ENCODE measurements around the gene NCR3LG1.

DNA sequence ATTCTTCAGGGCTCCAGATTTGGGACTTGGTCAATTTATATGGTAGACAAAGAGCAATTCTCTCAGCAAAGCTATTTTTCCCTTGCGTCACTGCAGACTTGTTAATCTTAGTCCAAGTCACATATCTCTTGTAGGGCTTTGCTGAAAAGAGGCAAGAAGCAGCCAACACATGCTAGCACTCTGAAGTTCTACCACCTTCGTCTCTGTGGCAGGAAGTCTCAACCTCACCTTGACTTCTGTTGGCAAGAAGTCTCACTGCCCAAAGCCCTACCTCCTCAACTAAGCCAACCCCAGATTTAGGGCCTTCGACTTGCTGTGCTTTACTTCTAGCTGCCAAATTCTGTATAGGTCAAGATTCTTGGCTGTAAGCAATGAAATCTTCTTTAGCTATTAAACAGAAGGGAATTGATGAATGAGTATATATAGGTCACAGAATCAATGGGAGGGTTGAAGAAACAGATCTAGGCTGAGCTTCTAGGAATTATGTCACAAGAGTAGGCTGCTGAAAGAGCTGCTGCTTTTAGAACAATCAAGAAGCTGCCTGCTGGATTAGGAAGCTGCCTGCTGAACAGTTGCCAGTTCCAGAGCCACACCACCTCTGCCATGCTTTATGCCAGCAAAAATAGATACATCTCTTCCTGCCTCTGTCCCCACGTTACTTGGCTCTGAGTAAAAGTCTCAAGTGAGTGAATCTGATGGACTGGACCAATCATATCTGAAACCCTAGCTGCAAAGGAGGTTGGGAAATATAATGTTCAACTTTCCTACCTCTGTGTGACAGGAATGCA, 17.6 kb upstream of the NCR3LG1 start:
- no peak for TF ChIP-seq EZH2 (IDR thresholded peaks at IDR 0.05; ENCODE audit: borderline replicate concordance, low read depth, low read length, severe bottlenecking)
- TF ChIP-seq, protein P1, sequence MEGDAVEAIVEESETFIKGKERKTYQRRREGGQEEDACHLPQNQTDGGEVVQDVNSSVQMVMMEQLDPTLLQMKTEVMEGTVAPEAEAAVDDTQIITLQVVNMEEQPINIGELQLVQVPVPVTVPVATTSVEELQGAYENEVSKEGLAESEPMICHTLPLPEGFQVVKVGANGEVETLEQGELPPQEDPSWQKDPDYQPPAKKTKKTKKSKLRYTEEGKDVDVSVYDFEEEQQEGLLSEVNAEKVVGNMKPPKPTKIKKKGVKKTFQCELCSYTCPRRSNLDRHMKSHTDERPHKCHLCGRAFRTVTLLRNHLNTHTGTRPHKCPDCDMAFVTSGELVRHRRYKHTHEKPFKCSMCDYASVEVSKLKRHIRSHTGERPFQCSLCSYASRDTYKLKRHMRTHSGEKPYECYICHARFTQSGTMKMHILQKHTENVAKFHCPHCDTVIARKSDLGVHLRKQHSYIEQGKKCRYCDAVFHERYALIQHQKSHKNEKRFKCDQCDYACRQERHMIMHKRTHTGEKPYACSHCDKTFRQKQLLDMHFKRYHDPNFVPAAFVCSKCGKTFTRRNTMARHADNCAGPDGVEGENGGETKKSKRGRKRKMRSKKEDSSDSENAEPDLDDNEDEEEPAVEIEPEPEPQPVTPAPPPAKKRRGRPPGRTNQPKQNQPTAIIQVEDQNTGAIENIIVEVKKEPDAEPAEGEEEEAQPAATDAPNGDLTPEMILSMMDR (IDR thresholded peaks at IDR 0.05; ENCODE audit: borderline replicate concordance, extremely low read depth, low read length, poor library complexity, severe bottlenecking), result no peak

All from DND-41 (cell line).